A673 (cell line): ENCODE results near the gene ARHGAP22.

Experiments used
- EZH2 ChIP-seq: fragments of 200-600 bp; sonication (generic); IDR thresholded peaks from 2 replicates; pipeline ENCODE4 v1.6.1; 2017; ENCODE audit warnings: borderline replicate concordance, low read depth, mild to moderate bottlenecking, mixed read lengths, antibody characterized with exemption, low read length; ENCODE audit not compliant: poor library complexity, severe bottlenecking
- TF ChIP-seq, protein P1 (sequence below): fragments of 300-800, 200-600 bp; sonication (generic); conservative IDR thresholded peaks from 2 replicates; pipeline ENCODE4 v1.5.1; 2017; ENCODE audit warnings: low read depth, mild to moderate bottlenecking, antibody characterized with exemption, low read length, moderate library complexity, mixed read lengths

DNA sequence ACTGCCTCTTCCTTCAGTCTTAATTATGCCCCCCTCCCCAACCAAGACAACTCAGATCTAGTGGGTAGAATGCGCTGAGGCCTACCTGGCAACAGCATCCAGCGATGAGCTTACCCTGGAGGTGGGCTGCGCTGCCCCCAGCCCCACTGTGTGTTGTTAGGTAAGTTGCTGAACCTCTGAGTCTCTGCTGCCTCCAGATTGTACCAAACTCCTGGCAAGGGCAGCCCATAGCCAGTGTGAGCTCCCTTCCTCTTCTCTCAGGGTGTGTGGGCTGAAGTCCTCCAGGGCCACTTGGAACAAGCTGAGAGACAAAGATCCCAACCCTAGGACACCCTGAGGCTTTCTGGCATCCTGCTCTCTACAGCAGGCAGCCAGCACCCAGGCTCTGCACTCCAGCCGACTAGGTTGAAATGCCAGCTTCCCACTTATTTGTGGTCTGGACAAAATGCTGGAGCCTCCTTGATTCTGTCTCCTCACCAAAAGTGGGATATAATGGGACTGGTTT is 135.3 kb downstream of the ARHGAP22 start:
- TF ChIP-seq, protein P1, sequence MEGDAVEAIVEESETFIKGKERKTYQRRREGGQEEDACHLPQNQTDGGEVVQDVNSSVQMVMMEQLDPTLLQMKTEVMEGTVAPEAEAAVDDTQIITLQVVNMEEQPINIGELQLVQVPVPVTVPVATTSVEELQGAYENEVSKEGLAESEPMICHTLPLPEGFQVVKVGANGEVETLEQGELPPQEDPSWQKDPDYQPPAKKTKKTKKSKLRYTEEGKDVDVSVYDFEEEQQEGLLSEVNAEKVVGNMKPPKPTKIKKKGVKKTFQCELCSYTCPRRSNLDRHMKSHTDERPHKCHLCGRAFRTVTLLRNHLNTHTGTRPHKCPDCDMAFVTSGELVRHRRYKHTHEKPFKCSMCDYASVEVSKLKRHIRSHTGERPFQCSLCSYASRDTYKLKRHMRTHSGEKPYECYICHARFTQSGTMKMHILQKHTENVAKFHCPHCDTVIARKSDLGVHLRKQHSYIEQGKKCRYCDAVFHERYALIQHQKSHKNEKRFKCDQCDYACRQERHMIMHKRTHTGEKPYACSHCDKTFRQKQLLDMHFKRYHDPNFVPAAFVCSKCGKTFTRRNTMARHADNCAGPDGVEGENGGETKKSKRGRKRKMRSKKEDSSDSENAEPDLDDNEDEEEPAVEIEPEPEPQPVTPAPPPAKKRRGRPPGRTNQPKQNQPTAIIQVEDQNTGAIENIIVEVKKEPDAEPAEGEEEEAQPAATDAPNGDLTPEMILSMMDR: no peak
- TF ChIP-seq EZH2: no peak
